Measurements from ENCODE around the gene IL1RAPL1. TPM values are rescaled to one million over a fixed set of nuclear protein-coding genes. Genes with fewer than 3 reads are reported as not detected.

The IL1RAPL1 gene
- total and polyA plus RNA-seq, 9 donors: 0.39 to 2.3 (median 1.2) TPM

DNA sequence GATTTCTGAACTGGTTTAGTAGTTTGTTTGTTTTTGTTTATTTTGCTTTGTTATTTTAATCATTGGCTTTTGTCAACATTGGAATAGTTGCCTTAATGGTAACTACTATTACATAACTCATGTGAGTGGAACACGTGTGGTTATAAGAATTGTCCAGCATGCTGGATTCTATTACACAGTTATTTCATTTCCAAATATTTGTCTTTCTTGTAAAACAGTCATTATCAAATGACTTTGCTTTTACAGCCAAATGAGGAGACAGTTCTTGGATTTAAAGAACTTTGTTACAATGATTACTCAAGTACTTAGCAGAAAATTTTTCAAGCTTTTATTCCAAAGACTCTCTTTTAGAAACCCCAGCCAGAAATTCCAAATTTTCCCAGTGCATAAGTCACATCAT is 1112.0 kb downstream of the IL1RAPL1 start:
- no CpG with 5 or more reads among the region's 1 CpG for WGBS (ENCODE audit: insufficient coverage)
- no peaks in the 10 kb centered on the region for H3K4me1 ChIP-seq (ENCODE audit: control insufficient read depth, insufficient read depth, low read length)
- no peaks in the 10 kb centered on the region for H3K27me3 ChIP-seq (ENCODE audit: control insufficient read depth, insufficient read depth, low read length)
- H3K4me3 ChIP-seq (ENCODE audit: low read length): no peak overlapping the region
- no peak overlapping the region for H3K27ac ChIP-seq (ENCODE audit: low read length)
- no peak for DNase-seq
- H3K9me3 ChIP-seq (replicated peaks; ENCODE audit: control insufficient read depth, low read depth, low read length): no peaks in the 10 kb centered on the region
- H3K36me3 ChIP-seq (ENCODE audit: control insufficient read depth, insufficient read depth, low read length): no peaks in the 10 kb centered on the region

DNA sequence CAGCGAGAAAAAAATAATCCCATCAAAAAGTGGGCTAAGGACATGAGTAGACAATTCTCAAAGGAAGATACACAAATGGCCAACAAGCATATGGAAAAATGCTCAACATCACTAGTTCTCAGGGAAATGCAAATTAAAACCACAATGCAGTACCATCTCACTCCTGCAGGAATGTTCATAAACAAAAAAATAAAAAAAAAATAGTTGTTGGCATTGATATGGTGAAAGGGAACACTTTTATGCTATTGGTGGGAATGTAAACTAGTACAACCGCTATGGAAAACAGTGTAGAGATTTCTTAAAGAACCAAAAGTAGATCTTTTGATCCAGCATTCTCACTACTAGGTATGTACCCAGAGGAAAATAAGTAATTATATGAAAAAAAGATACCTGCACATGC is 1119.8 kb downstream of the IL1RAPL1 start:
- H3K4me1 ChIP-seq (ENCODE audit: control insufficient read depth, insufficient read depth, low read length): no peaks in the 10 kb centered on the region
- H3K9me3 ChIP-seq (replicated peaks; ENCODE audit: control insufficient read depth, low read depth, low read length): peaks cover 5% of the 10 kb centered on the region
- no peaks in the 10 kb centered on the region for H3K27me3 ChIP-seq (ENCODE audit: control insufficient read depth, insufficient read depth, low read length)
- no peaks in the 10 kb centered on the region for H3K36me3 ChIP-seq (ENCODE audit: control insufficient read depth, insufficient read depth, low read length)
- H3K4me3 ChIP-seq (ENCODE audit: low read length): no peak overlapping the region
- no peak for DNase-seq
- no CpG with 5 or more reads among the region's 2 CpGs for WGBS (ENCODE audit: insufficient coverage)
- no peak overlapping the region for H3K27ac ChIP-seq (ENCODE audit: low read length)

- Histone ChIP-seq H3K9me3 (replicated peaks; ENCODE audit: control insufficient read depth, low read depth, low read length) (no peaks in the 10 kb centered on the region), H3K4me1 (ENCODE audit: control insufficient read depth, insufficient read depth, low read length) (no peaks in the 10 kb centered on the region), H3K27me3 (ENCODE audit: control insufficient read depth, insufficient read depth, low read length) (peaks cover 3% of the 10 kb centered on the region), H3K27ac (ENCODE audit: low read length) (no peak overlapping the region), H3K4me3 (ENCODE audit: low read length) (no peak overlapping the region), H3K36me3 (ENCODE audit: control insufficient read depth, insufficient read depth, low read length) (no peaks in the 10 kb centered on the region)
- DNase-seq: no peak
- no CpG with 5 or more reads among the region's 2 CpGs for WGBS (ENCODE audit: insufficient coverage)
Observed at GRCh38 chrX:29721152-29721551, 1133.9 kb downstream of the IL1RAPL1 start.

- WGBS (ENCODE audit: insufficient coverage): no CpG with 5 or more reads among the region's 1 CpG
- H3K27ac ChIP-seq (ENCODE audit: low read length): no peak overlapping the region
- no peaks in the 10 kb centered on the region for H3K9me3 ChIP-seq (replicated peaks; ENCODE audit: control insufficient read depth, low read depth, low read length)
- H3K4me3 ChIP-seq (ENCODE audit: low read length): no peak overlapping the region
- no peaks in the 10 kb centered on the region for H3K4me1 ChIP-seq (ENCODE audit: control insufficient read depth, insufficient read depth, low read length)
- peaks cover 3% of the 10 kb centered on the region for H3K27me3 ChIP-seq (ENCODE audit: control insufficient read depth, insufficient read depth, low read length)
- DNase-seq: no peak
- H3K36me3 ChIP-seq (ENCODE audit: control insufficient read depth, insufficient read depth, low read length): no peaks in the 10 kb centered on the region
Observed at GRCh38 chrX:29724316-29724715, 1137.1 kb downstream of the IL1RAPL1 start.

DNA sequence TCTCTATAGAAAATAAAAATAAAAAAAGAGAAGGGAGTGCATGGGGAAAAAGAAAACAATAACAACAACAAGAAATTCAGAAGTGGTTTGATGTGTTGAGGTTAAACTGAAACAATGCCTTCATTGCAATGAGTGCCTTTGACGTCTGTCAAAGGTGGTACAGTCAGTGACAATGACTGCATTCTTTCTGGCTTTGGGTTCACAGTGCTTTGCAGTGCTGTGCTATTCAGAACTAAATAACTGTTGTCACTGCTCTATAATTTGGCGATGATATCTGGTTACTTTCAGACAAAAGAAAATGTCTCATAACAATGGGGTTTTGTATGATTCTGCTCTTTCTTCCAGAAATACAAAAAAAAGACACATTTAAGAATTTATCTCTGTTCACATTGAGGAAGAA is 1139.6 kb downstream of the IL1RAPL1 start:
- H3K4me3 ChIP-seq (ENCODE audit: low read length): no peak overlapping the region
- no peaks in the 10 kb centered on the region for H3K9me3 ChIP-seq (replicated peaks; ENCODE audit: control insufficient read depth, low read depth, low read length)
- H3K36me3 ChIP-seq (ENCODE audit: control insufficient read depth, insufficient read depth, low read length): no peaks in the 10 kb centered on the region
- no peak for DNase-seq
- no peaks in the 10 kb centered on the region for H3K27me3 ChIP-seq (ENCODE audit: control insufficient read depth, insufficient read depth, low read length)
- no peaks in the 10 kb centered on the region for H3K4me1 ChIP-seq (ENCODE audit: control insufficient read depth, insufficient read depth, low read length)
- no peak overlapping the region for H3K27ac ChIP-seq (ENCODE audit: low read length)
- WGBS (ENCODE audit: insufficient coverage): 33% methylated on average over 1 of the region's 2 CpGs

DNA sequence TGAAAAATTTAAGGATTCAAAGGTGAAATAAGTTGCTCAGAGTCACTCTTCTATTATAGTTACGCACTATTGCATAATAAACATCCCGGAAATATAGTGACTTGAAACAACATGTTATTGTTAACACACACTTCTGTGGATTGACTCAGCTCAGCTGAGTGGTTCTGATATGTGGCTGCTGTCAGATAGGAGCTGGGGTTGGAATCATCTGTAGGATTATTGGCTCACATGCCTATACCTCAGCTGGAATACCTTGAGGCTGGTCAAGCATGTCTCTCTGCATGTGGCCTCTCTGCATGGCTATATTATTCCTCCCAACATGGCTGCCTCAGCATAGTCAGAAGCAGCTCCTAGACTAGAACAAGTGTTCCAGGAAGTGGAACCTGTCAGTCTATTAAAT is 1141.4 kb downstream of the IL1RAPL1 start:
- Histone ChIP-seq H3K36me3 (ENCODE audit: control insufficient read depth, insufficient read depth, low read length) (no peaks in the 10 kb centered on the region), H3K27ac (ENCODE audit: low read length) (no peak overlapping the region), H3K4me1 (ENCODE audit: control insufficient read depth, insufficient read depth, low read length) (no peaks in the 10 kb centered on the region), H3K9me3 (replicated peaks; ENCODE audit: control insufficient read depth, low read depth, low read length) (no peaks in the 10 kb centered on the region), H3K27me3 (ENCODE audit: control insufficient read depth, insufficient read depth, low read length) (no peaks in the 10 kb centered on the region), H3K4me3 (ENCODE audit: low read length) (no peak overlapping the region)
- no peak for DNase-seq
- WGBS (ENCODE audit: insufficient coverage): no CpG with 5 or more reads among the region's 2 CpGs

GRCh38 chrX:29744966-29745365 is 1157.7 kb downstream of the IL1RAPL1 start:
- no peak for DNase-seq
- no peaks in the 10 kb centered on the region for H3K4me1 ChIP-seq (ENCODE audit: control insufficient read depth, insufficient read depth, low read length)
- H3K27ac ChIP-seq (ENCODE audit: low read length): no peak overlapping the region
- no peaks in the 10 kb centered on the region for H3K9me3 ChIP-seq (replicated peaks; ENCODE audit: control insufficient read depth, low read depth, low read length)
- H3K27me3 ChIP-seq (ENCODE audit: control insufficient read depth, insufficient read depth, low read length): no peaks in the 10 kb centered on the region
- no peaks in the 10 kb centered on the region for H3K36me3 ChIP-seq (ENCODE audit: control insufficient read depth, insufficient read depth, low read length)
- WGBS (ENCODE audit: insufficient coverage): no CpG with 5 or more reads among the region's 2 CpGs
- no peak overlapping the region for H3K4me3 ChIP-seq (ENCODE audit: low read length)

DNA sequence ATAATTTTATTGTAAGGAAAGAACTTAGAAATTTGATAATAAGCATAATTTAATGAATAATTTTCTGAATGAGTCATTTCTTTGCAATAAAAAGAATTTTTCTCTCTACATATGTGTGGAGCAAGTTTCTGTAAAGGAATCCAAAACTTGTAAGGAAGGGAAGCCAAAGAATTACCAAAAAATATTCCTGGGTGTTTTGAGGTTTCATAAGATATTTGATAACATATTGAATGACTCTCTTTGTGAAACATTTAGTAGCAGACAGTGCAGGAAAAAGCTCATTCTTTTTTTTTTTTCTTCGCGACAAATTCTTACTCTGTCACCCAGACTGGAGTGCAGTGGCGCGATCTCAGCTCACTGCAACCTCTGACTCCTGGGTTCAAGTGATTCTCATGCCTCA is 1159.1 kb downstream of the IL1RAPL1 start:
- no peaks in the 10 kb centered on the region for H3K9me3 ChIP-seq (replicated peaks; ENCODE audit: control insufficient read depth, low read depth, low read length)
- H3K27ac ChIP-seq (ENCODE audit: low read length): no peak overlapping the region
- H3K4me3 ChIP-seq (ENCODE audit: low read length): no peak overlapping the region
- no peaks in the 10 kb centered on the region for H3K36me3 ChIP-seq (ENCODE audit: control insufficient read depth, insufficient read depth, low read length)
- no peaks in the 10 kb centered on the region for H3K27me3 ChIP-seq (ENCODE audit: control insufficient read depth, insufficient read depth, low read length)
- no peak for DNase-seq
- no peaks in the 10 kb centered on the region for H3K4me1 ChIP-seq (ENCODE audit: control insufficient read depth, insufficient read depth, low read length)
- WGBS (ENCODE audit: insufficient coverage): 39% methylated on average over 2 of the region's 4 CpGs

DNA sequence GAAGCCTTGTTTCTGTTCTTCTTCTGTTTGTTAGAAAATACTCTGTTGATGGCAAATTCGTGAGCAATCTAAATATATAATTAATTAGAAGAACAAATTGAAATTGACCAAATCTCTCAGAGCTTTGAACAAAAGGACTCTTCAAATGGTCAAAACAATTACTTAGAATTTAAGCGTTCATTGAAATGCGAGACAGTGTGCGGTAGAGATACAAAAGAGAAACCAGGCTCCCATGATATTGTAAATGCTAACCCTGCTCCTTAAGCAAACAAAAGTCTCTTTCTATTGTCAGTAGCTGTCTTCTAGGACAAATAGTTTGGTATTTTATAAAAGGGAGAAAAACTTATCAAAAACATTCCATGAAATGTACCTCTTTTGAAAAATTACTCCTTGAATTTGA is 1174.8 kb downstream of the IL1RAPL1 start:
- H3K27me3 ChIP-seq (ENCODE audit: control insufficient read depth, insufficient read depth, low read length): no peaks in the 10 kb centered on the region
- DNase-seq: no peak
- no CpG with 5 or more reads among the region's 4 CpGs for WGBS (ENCODE audit: insufficient coverage)
- no peaks in the 10 kb centered on the region for H3K36me3 ChIP-seq (ENCODE audit: control insufficient read depth, insufficient read depth, low read length)
- H3K27ac ChIP-seq (ENCODE audit: low read length): no peak overlapping the region
- no peak overlapping the region for H3K4me3 ChIP-seq (ENCODE audit: low read length)
- no peaks in the 10 kb centered on the region for H3K9me3 ChIP-seq (replicated peaks; ENCODE audit: control insufficient read depth, low read depth, low read length)
- H3K4me1 ChIP-seq (ENCODE audit: control insufficient read depth, insufficient read depth, low read length): no peaks in the 10 kb centered on the region

- Histone ChIP-seq H3K4me1 (ENCODE audit: control insufficient read depth, insufficient read depth, low read length) (no peaks in the 10 kb centered on the region), H3K4me3 (ENCODE audit: low read length) (no peak overlapping the region), H3K27ac (ENCODE audit: low read length) (no peak overlapping the region), H3K27me3 (ENCODE audit: control insufficient read depth, insufficient read depth, low read length) (peaks cover 2% of the 10 kb centered on the region), H3K9me3 (replicated peaks; ENCODE audit: control insufficient read depth, low read depth, low read length) (no peaks in the 10 kb centered on the region), H3K36me3 (ENCODE audit: control insufficient read depth, insufficient read depth, low read length) (no peaks in the 10 kb centered on the region)
- no peak for DNase-seq
- 75% methylated on average over 5 of the region's 5 CpGs for WGBS (ENCODE audit: insufficient coverage)
Observed at GRCh38 chrX:29775890-29776289, 1188.6 kb downstream of the IL1RAPL1 start.

- no peaks in the 10 kb centered on the region for H3K9me3 ChIP-seq (replicated peaks; ENCODE audit: control insufficient read depth, low read depth, low read length)
- no peak overlapping the region for H3K27ac ChIP-seq (ENCODE audit: low read length)
- WGBS (ENCODE audit: insufficient coverage): no CpG with 5 or more reads among the region's 2 CpGs
- no peaks in the 10 kb centered on the region for H3K4me1 ChIP-seq (ENCODE audit: control insufficient read depth, insufficient read depth, low read length)
- H3K27me3 ChIP-seq (ENCODE audit: control insufficient read depth, insufficient read depth, low read length): no peaks in the 10 kb centered on the region
- no peak for DNase-seq
- H3K36me3 ChIP-seq (ENCODE audit: control insufficient read depth, insufficient read depth, low read length): no peaks in the 10 kb centered on the region
- H3K4me3 ChIP-seq (ENCODE audit: low read length): no peak overlapping the region
Observed at GRCh38 chrX:29787656-29788055, 1200.4 kb downstream of the IL1RAPL1 start.
